Esophagus muscularis mucosa (tissue), 4 donors: ENCODE data around the gene CCT3. TPM values are rescaled to one million over a fixed set of nuclear protein-coding genes. Genes with fewer than 3 reads are reported as not detected.

Experiments used
- DNase-seq: peaks from one replicate; pipeline ENCODE4 v3.0.0-alpha.2; 2017; ENCODE audit errors: extremely low spot score
- H3K27ac ChIP-seq, 4 donors: fragments of 200-600 bp; sonication (generic); replicated peaks in 1 of 4; 1 replicate in 3 of 4; 2 replicates in 1 of 4; pipeline ENCODE4 v1.5.1; 2016 to 2019; ENCODE audit warnings: mild to moderate bottlenecking in 1 of 4
- H3K27me3 ChIP-seq, 4 donors: fragments of 200-600 bp; sonication (generic); one replicate each; pipeline versions ENCODE4 v1.5.1 to v1.6.0; 2016 to 2019
- H3K36me3 ChIP-seq, 4 donors: fragments of 200-600 bp; sonication (generic); one replicate each; pipeline ENCODE4 v1.5.1; 2016 to 2019
- H3K4me1 ChIP-seq, 4 donors: fragments of 200-600 bp; sonication (generic); one replicate each; pipeline ENCODE4 v1.5.1; 2016 to 2019
- H3K4me3 ChIP-seq, 4 donors: fragments of 200-600 bp; sonication (generic); 1 replicate in 2 of 4; 2 replicates in 2 of 4; pipeline ENCODE4 v1.5.1; 2016 to 2019; ENCODE audit warnings: mild to moderate bottlenecking in 4 of 4, moderate library complexity in 1 of 4
- H3K9me3 ChIP-seq, 4 donors: fragments of 200-600 bp; sonication (generic); 1 replicate in 3 of 4; 2 replicates in 1 of 4; pipeline ENCODE4 v1.5.1; 2016 to 2019
- EP300 ChIP-seq: sonication (generic); formaldehyde crosslinking; IDR thresholded peaks from one replicate; pipeline ENCODE4 v1.6.1; 2017; ENCODE audit warnings: antibody characterized with exemption
- POLR2A ChIP-seq: fragments of 450-650 bp; IDR thresholded peaks from one replicate; pipeline ENCODE4 v1.6.1; 2017; ENCODE audit warnings: antibody characterized with exemption, moderate library complexity, mild to moderate bottlenecking, low read depth
- POLR2AphosphoS5 ChIP-seq, 2 donors: sonication (generic); formaldehyde crosslinking; IDR thresholded peaks; one replicate each; pipeline ENCODE4 v1.6.1; 2017; ENCODE audit warnings: antibody characterized with exemption in 2 of 2
- WGBS: methylation state at CpG from one replicate; pipeline ENCODE4 v1.1.5; 2018; 5-methylcytosine and 5-hydroxymethylcytosine counted together
- intact Hi-C: fragments of 100-400 bp; cut with DNase I; formaldehyde crosslinking; loops from one replicate; pipeline ENCODE4 v1.15.1; 2023
- total RNA-seq, 4 donors: library from RNA; depleted of rRNA; stranded (reverse); fragments of >200 nt; gene quantifications; one replicate each; pipeline versions ENCODE4 v1.1.0 to v1.2.1, GENCODE V29; 2016
- TF ChIP-seq, protein P1 (sequence below), 3 experiments: fragments of 200-600 bp in 2 of 3; fragments of 450-650 bp in 1 of 3; sonication (generic) in 2 of 3; IDR thresholded peaks; one replicate each; pipeline ENCODE4 v1.5.1; 2017 to 2019; ENCODE audit warnings: antibody characterized with exemption in 3 of 3, mild to moderate bottlenecking in 2 of 3, moderate library complexity in 1 of 3

CCT3 gene
- total RNA-seq, 4 donors from 2014 or later: 172 to 241 (median 222) TPM

- Histone ChIP-seq H3K27me3 (no peaks in the 10 kb centered on the region), H3K27ac (no peak overlapping the region), H3K4me3 (no peak overlapping the region), H3K36me3 (peaks cover 70 to 100% (median 97%) of the 10 kb centered on the region in 4 donors), H3K4me1 (peaks cover 0 to 9% (median 0%) of the 10 kb centered on the region in 4 donors), H3K9me3 (no peaks in the 10 kb centered on the region)
- no peak for DNase-seq
- 70% methylated on average over 3 of the region's 3 CpGs for WGBS
- intact Hi-C loops: no loop called here
- TF ChIP-seq EP300 (no peak), POLR2AphosphoS5 (IDR thresholded peaks at IDR 0.05) (no peak), POLR2A (no peak)
- TF ChIP-seq, protein P1, sequence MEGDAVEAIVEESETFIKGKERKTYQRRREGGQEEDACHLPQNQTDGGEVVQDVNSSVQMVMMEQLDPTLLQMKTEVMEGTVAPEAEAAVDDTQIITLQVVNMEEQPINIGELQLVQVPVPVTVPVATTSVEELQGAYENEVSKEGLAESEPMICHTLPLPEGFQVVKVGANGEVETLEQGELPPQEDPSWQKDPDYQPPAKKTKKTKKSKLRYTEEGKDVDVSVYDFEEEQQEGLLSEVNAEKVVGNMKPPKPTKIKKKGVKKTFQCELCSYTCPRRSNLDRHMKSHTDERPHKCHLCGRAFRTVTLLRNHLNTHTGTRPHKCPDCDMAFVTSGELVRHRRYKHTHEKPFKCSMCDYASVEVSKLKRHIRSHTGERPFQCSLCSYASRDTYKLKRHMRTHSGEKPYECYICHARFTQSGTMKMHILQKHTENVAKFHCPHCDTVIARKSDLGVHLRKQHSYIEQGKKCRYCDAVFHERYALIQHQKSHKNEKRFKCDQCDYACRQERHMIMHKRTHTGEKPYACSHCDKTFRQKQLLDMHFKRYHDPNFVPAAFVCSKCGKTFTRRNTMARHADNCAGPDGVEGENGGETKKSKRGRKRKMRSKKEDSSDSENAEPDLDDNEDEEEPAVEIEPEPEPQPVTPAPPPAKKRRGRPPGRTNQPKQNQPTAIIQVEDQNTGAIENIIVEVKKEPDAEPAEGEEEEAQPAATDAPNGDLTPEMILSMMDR (IDR thresholded peaks at IDR 0.05): no peak
Observed at GRCh38 chr1:156259805-156260204, 78.3 kb downstream of the CCT3 start.

Other genes with a start within 250 kb of the CCT3 start
- gene LMNA, start 223.6 kb downstream of the CCT3 start, total RNA-seq: 100 to 1,000 TPM; 311 to 589 (median 380) TPM
- 1 to 10 TPM; 1.7 to 4.1 (median 2.6) TPM for gene SEMA4A, start 184.7 kb downstream of the CCT3 start, total RNA-seq
- 10 to 100 TPM in 3 of 4 donors, 1 to 10 TPM in 1; 8.3 to 18.2 (median 15.0) TPM for gene SLC25A44, start 144.2 kb downstream of the CCT3 start, total RNA-seq
- 10 to 100 TPM; 45.0 to 60.4 (median 50.2) TPM for gene PMF1, start 125.3 kb downstream of the CCT3 start, total RNA-seq
- 1 to 10 TPM in 1 of 4 donors, not detected in 3; 2.4 TPM for gene BGLAP, start 96.1 kb downstream of the CCT3 start, total RNA-seq
- 1 to 10 TPM; 2.2 to 2.9 (median 2.7) TPM for gene PAQR6, start 90.2 kb downstream of the CCT3 start, total RNA-seq
- gene SMG5, start 55.5 kb downstream of the CCT3 start, total RNA-seq: 10 to 100 TPM; 52.3 to 96.1 (median 69.4) TPM
- 1 to 10 TPM in 3 of 4 donors, under 1 TPM in 1; 0.99 to 3.2 (median 1.9) TPM for gene TMEM79, start 54.0 kb downstream of the CCT3 start, total RNA-seq
- gene GLMP, start 42.6 kb downstream of the CCT3 start, total RNA-seq: 10 to 100 TPM; 27.0 to 47.8 (median 37.5) TPM
- gene VHLL, start 39.0 kb downstream of the CCT3 start, total RNA-seq: not detected
- not detected for gene TSACC, start 234 bp upstream of the CCT3 start, total RNA-seq
- gene RHBG, start 30.9 kb upstream of the CCT3 start, total RNA-seq: not detected
- gene MEF2D, start 162.5 kb upstream of the CCT3 start, total RNA-seq: 100 to 1,000 TPM in 3 of 4 donors, 10 to 100 TPM in 1; 78.0 to 138 (median 115) TPM
- gene IQGAP3, start 234.3 kb upstream of the CCT3 start, total RNA-seq: 1 to 10 TPM in 1 of 4 donors, under 1 TPM in 2, not detected in 1; 0.06 to 1.1 (median 0.50) TPM
- not detected for gene TTC24, start 241.4 kb upstream of the CCT3 start, total RNA-seq